Measurements from ENCODE around the gene LHFPL2.

The LHFPL2 gene

GRCh38 chr5:78589923-78590322 is 58.6 kb downstream of the LHFPL2 start:
- Histone ChIP-seq H3K79me2 (no peaks in the 10 kb centered on the region), H3K4me1 (peaks cover 3% of the 10 kb centered on the region), H3K4me2 (ENCODE audit: low read length) (no peak overlapping the region), H2AFZ (no peak overlapping the region), H3K27ac (no peak overlapping the region), H3K9me3 (ENCODE audit: control insufficient read depth, low read length) (no peaks in the 10 kb centered on the region), H3K4me3 (ENCODE audit: low read depth, low read length) (no peak overlapping the region), H3K9ac (no peak overlapping the region), H3K36me3 (ENCODE audit: control insufficient read depth, insufficient read depth, low read length) (no peaks in the 10 kb centered on the region), H3K27me3 (ENCODE audit: control insufficient read depth, insufficient read depth, low read length) (no peaks in the 10 kb centered on the region)
- no peak for TF ChIP-seq CTCF (IDR thresholded peaks at IDR 0.05)

GRCh38 chr5:78588507-78588906 is 60.1 kb downstream of the LHFPL2 start:
- no peak for TF ChIP-seq CTCF (IDR thresholded peaks at IDR 0.05)
- H3K4me2 ChIP-seq (ENCODE audit: low read length): no peak overlapping the region
- H3K4me3 ChIP-seq (ENCODE audit: low read depth, low read length): no peak overlapping the region
- no peaks in the 10 kb centered on the region for H3K36me3 ChIP-seq (ENCODE audit: control insufficient read depth, insufficient read depth, low read length)
- no peaks in the 10 kb centered on the region for H3K79me2 ChIP-seq
- no peaks in the 10 kb centered on the region for H3K4me1 ChIP-seq
- H3K9me3 ChIP-seq (ENCODE audit: control insufficient read depth, low read length): no peaks in the 10 kb centered on the region
- H3K9ac ChIP-seq: no peak overlapping the region
- H3K27ac ChIP-seq: no peak overlapping the region
- no peaks in the 10 kb centered on the region for H3K27me3 ChIP-seq (ENCODE audit: control insufficient read depth, insufficient read depth, low read length)
- no peak overlapping the region for H2AFZ ChIP-seq

GRCh38 chr5:78587775-78588291 is 60.7 kb downstream of the LHFPL2 start:
- Histone ChIP-seq H3K36me3 (ENCODE audit: control insufficient read depth, insufficient read depth, low read length) (no peaks in the 10 kb centered on the region), H3K4me2 (ENCODE audit: low read length) (no peak overlapping the region), H3K9ac (no peak overlapping the region), H2AFZ (no peak overlapping the region), H3K9me3 (ENCODE audit: control insufficient read depth, low read length) (no peaks in the 10 kb centered on the region), H3K4me3 (ENCODE audit: low read depth, low read length) (no peak overlapping the region), H3K4me1 (no peaks in the 10 kb centered on the region), H3K79me2 (no peaks in the 10 kb centered on the region), H3K27me3 (ENCODE audit: control insufficient read depth, insufficient read depth, low read length) (no peaks in the 10 kb centered on the region), H3K27ac (no peak overlapping the region)
- TF ChIP-seq CTCF (IDR thresholded peaks at IDR 0.05): no peak

- no peak overlapping the region for H3K4me3 ChIP-seq (ENCODE audit: low read depth, low read length)
- H3K9ac ChIP-seq: no peak overlapping the region
- no peaks in the 10 kb centered on the region for H3K9me3 ChIP-seq (ENCODE audit: control insufficient read depth, low read length)
- no peak overlapping the region for H3K27ac ChIP-seq
- H3K4me2 ChIP-seq (ENCODE audit: low read length): no peak overlapping the region
- no peaks in the 10 kb centered on the region for H3K27me3 ChIP-seq (ENCODE audit: control insufficient read depth, insufficient read depth, low read length)
- H2AFZ ChIP-seq: no peak overlapping the region
- no peak for TF ChIP-seq CTCF (IDR thresholded peaks at IDR 0.05)
- H3K4me1 ChIP-seq: no peaks in the 10 kb centered on the region
- no peaks in the 10 kb centered on the region for H3K79me2 ChIP-seq
- no peaks in the 10 kb centered on the region for H3K36me3 ChIP-seq (ENCODE audit: control insufficient read depth, insufficient read depth, low read length)
Measured at GRCh38 chr5:78587081-78587774, 61.3 kb downstream of the LHFPL2 start.

GRCh38 chr5:78586251-78586650 is 62.3 kb downstream of the LHFPL2 start:
- H3K36me3 ChIP-seq (ENCODE audit: control insufficient read depth, insufficient read depth, low read length): no peaks in the 10 kb centered on the region
- H3K9ac ChIP-seq: no peak overlapping the region
- no peak overlapping the region for H2AFZ ChIP-seq
- no peaks in the 10 kb centered on the region for H3K4me1 ChIP-seq
- no peaks in the 10 kb centered on the region for H3K27me3 ChIP-seq (ENCODE audit: control insufficient read depth, insufficient read depth, low read length)
- no peaks in the 10 kb centered on the region for H3K79me2 ChIP-seq
- H3K27ac ChIP-seq: no peak overlapping the region
- no peak overlapping the region for H3K4me3 ChIP-seq (ENCODE audit: low read depth, low read length)
- no peak for TF ChIP-seq CTCF (IDR thresholded peaks at IDR 0.05)
- H3K4me2 ChIP-seq (ENCODE audit: low read length): no peak overlapping the region
- H3K9me3 ChIP-seq (ENCODE audit: control insufficient read depth, low read length): no peaks in the 10 kb centered on the region

Data from parathyroid adenoma (tissue), 2 donors.